GM21360 (cell line): ENCODE measurements around the gene CCDC190.
A peak's percentile ranks its signal among the peaks of the same experiment; 100 is the strongest.
"Not testable (repeated sequence)": the region's sequence is repeated elsewhere in the genome, so short reads cannot be mapped to it uniquely, and the experiment has no call there.

Experiments used
- ATAC-seq: cut with Tn5 transposase; IDR thresholded peaks from one replicate; pipeline ENCODE4 v1.9.1; 2021; ENCODE audit warnings: mild to moderate bottlenecking, moderate library complexity; ENCODE audit not compliant: unreplicated experiment

CCDC190 gene

GRCh38 chr1:162878000-162878596 lies 17.1 kb upstream of the CCDC190 start:
- ATAC-seq, result no peak

- no peak for ATAC-seq
Measured at GRCh38 chr1:162877412-162877811, 16.4 kb upstream of the CCDC190 start.

- no peak for ATAC-seq
Measured at GRCh38 chr1:162876751-162877150, 15.8 kb upstream of the CCDC190 start.

- ATAC-seq, result no peak
Measured at GRCh38 chr1:162873671-162874666, 13.0 kb upstream of the CCDC190 start.

GRCh38 chr1:162872981-162873380 lies 12.0 kb upstream of the CCDC190 start:
- ATAC-seq, result no peak

GRCh38 chr1:162871417-162871816 lies 10.4 kb upstream of the CCDC190 start:
- ATAC-seq, result not testable (repeated sequence)

GRCh38 chr1:162868972-162869371 lies 8.0 kb upstream of the CCDC190 start:
- ATAC-seq, result no peak

- no peak for ATAC-seq
Measured at GRCh38 chr1:162861625-162862024, 650 bp upstream of the CCDC190 start.

- no peak for ATAC-seq
Measured at GRCh38 chr1:162859191-162859590, 1.8 kb downstream of the CCDC190 start.

- no peak for ATAC-seq
Measured at GRCh38 chr1:162857850-162858249, 3.1 kb downstream of the CCDC190 start.

- no peak for ATAC-seq
Measured at GRCh38 chr1:162856260-162856659, 4.7 kb downstream of the CCDC190 start.

- no peak for ATAC-seq
Measured at GRCh38 chr1:162855461-162856150, 5.4 kb downstream of the CCDC190 start.

GRCh38 chr1:162854245-162854882 lies 6.6 kb downstream of the CCDC190 start:
- ATAC-seq, result peak; percentile 88

GRCh38 chr1:162851341-162851740 lies 9.6 kb downstream of the CCDC190 start:
- no peak for ATAC-seq

- ATAC-seq, result no peak
Measured at GRCh38 chr1:162849711-162850110, 11.3 kb downstream of the CCDC190 start.

- peak; percentile 74 for ATAC-seq
Measured at GRCh38 chr1:162847839-162848453, 13.0 kb downstream of the CCDC190 start.

- no peak for ATAC-seq
Measured at GRCh38 chr1:162846256-162847212, 14.4 kb downstream of the CCDC190 start.

- no peak for ATAC-seq
Measured at GRCh38 chr1:162844153-162844552, 16.8 kb downstream of the CCDC190 start.

- no peak for ATAC-seq
Measured at GRCh38 chr1:162840250-162840839, 20.6 kb downstream of the CCDC190 start.
